GM21447 (cell line): ENCODE measurements around the gene ENAH.
"Not testable (repeated sequence)": the region's sequence is repeated elsewhere in the genome, so short reads cannot be mapped to it uniquely, and the experiment has no call there.

ENCODE experiments used
- ATAC-seq: cut with Tn5 transposase; IDR thresholded peaks from one replicate; pipeline ENCODE4 v1.9.1; 2021; ENCODE audit not compliant: unreplicated experiment

Gene ENAH

GRCh38 chr1:225651376-225651871 lies 1.5 kb downstream of the ENAH start:
- ATAC-seq = no peak

- no peak for ATAC-seq
Observed at GRCh38 chr1:225650179-225650578, 2.7 kb downstream of the ENAH start.

GRCh38 chr1:225645194-225645895 lies 7.6 kb downstream of the ENAH start:
- ATAC-seq = no peak

- ATAC-seq = no peak
Observed at GRCh38 chr1:225644666-225645065, 8.3 kb downstream of the ENAH start.

- ATAC-seq = no peak
Observed at GRCh38 chr1:225642177-225642576, 10.7 kb downstream of the ENAH start.

- no peak for ATAC-seq
Observed at GRCh38 chr1:225638853-225639252, 14.1 kb downstream of the ENAH start.

GRCh38 chr1:225637651-225638199 lies 15.2 kb downstream of the ENAH start:
- ATAC-seq = no peak

GRCh38 chr1:225636992-225637391 lies 15.9 kb downstream of the ENAH start:
- ATAC-seq = not testable (repeated sequence)

GRCh38 chr1:225635649-225636048 lies 17.3 kb downstream of the ENAH start:
- ATAC-seq = no peak

- ATAC-seq = not testable (repeated sequence)
Observed at GRCh38 chr1:225632836-225633235, 20.1 kb downstream of the ENAH start.

GRCh38 chr1:225631021-225631663 lies 21.8 kb downstream of the ENAH start:
- no peak for ATAC-seq

- ATAC-seq = no peak
Observed at GRCh38 chr1:225629483-225629882, 23.4 kb downstream of the ENAH start.

- ATAC-seq = not testable (repeated sequence)
Observed at GRCh38 chr1:225628794-225629193, 24.1 kb downstream of the ENAH start.

- ATAC-seq = no peak
Observed at GRCh38 chr1:225627304-225627947, 25.5 kb downstream of the ENAH start.

GRCh38 chr1:225626698-225627097 lies 26.2 kb downstream of the ENAH start:
- no peak for ATAC-seq

GRCh38 chr1:225617956-225618355 lies 35.0 kb downstream of the ENAH start:
- no peak for ATAC-seq

GRCh38 chr1:225617479-225617878 lies 35.4 kb downstream of the ENAH start:
- no peak for ATAC-seq

- ATAC-seq = not testable (repeated sequence)
Observed at GRCh38 chr1:225615403-225615790, 37.5 kb downstream of the ENAH start.

- no peak for ATAC-seq
Observed at GRCh38 chr1:225613006-225613405, 39.9 kb downstream of the ENAH start.

- ATAC-seq = no peak
Observed at GRCh38 chr1:225612287-225612686, 40.6 kb downstream of the ENAH start.

GRCh38 chr1:225611537-225612223 lies 41.2 kb downstream of the ENAH start:
- ATAC-seq = no peak
